SU-DHL-6 (cell line): Measurements from ENCODE around the gene TRA2B.

Source experiments
- EZH2phosphoT487 ChIP-seq: fragments of 200-600 bp; sonication (generic), shearing (Covaris generic); conservative IDR thresholded peaks from 2 replicates; pipeline ENCODE4 v1.6.1; 2018; ENCODE audit warnings: mild to moderate bottlenecking, antibody characterized with exemption, low read length, moderate library complexity, mixed read lengths
- TF ChIP-seq, protein P1 (sequence below): fragments of 200-600 bp; sonication (generic); IDR thresholded peaks from one replicate; pipeline ENCODE4 v1.5.1; 2017; ENCODE audit warnings: antibody characterized with exemption, mild to moderate bottlenecking, low read length, moderate library complexity; ENCODE audit not compliant: insufficient read depth, poor library complexity, severe bottlenecking

DNA sequence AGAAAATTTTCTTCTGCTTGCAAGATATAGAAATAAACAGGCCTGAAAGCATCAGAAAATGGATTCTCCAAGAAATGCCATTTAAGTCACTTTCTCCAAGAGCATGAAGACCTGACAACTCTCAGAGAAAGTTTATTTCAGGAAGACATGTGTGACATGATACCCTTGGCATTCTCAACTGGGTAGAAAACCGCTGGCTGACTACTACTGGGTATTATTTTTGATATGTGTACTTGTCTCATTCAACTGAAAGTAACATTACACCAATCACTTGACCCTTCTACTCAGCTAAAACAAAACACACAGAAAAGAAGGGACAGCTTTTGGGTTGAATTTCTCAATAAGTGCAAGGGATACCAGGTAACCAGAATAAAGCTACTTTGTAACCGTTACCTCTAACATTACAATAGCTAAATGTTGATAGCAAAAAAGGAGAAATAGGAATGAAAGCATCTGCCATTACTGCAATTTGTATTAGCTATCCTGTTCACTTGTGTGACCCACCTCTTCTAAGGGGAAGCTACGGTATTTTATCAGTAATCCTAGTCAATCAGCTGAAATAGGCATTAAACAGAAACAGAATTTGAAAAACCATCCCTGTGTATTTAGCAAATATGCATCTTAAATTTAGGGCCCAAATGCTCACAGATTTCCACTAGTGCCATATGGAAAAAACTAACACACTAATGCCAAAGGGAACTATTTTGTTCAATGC lies 7.3 kb downstream of the TRA2B start:
- TF ChIP-seq EZH2phosphoT487: no peak
- TF ChIP-seq, protein P1, sequence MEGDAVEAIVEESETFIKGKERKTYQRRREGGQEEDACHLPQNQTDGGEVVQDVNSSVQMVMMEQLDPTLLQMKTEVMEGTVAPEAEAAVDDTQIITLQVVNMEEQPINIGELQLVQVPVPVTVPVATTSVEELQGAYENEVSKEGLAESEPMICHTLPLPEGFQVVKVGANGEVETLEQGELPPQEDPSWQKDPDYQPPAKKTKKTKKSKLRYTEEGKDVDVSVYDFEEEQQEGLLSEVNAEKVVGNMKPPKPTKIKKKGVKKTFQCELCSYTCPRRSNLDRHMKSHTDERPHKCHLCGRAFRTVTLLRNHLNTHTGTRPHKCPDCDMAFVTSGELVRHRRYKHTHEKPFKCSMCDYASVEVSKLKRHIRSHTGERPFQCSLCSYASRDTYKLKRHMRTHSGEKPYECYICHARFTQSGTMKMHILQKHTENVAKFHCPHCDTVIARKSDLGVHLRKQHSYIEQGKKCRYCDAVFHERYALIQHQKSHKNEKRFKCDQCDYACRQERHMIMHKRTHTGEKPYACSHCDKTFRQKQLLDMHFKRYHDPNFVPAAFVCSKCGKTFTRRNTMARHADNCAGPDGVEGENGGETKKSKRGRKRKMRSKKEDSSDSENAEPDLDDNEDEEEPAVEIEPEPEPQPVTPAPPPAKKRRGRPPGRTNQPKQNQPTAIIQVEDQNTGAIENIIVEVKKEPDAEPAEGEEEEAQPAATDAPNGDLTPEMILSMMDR: no peak
